Kidney (tissue), 22 donors: ENCODE results near the gene CTNNA2. TPM values are rescaled to one million over a fixed set of nuclear protein-coding genes. Genes with fewer than 3 reads are reported as not detected.

Experiments used
- DNase-seq, 5 donors: peaks; one replicate each; pipeline ENCODE4 v3.0.0-alpha.2; 2013 to 2020
- FAIRE-seq: peaks from 2 replicates; lab custom pipeline; 2012; peaks lifted over from hg19 to GRCh38; lab: Jason Lieb, UNC
- H3K27ac ChIP-seq, 2 donors: one replicate each; pipeline ENCODE4 v1.7.0; 2013; ENCODE audit warnings: low read depth in 2 of 2, low read length in 2 of 2, inconsistent platforms in 1 of 2
- H3K27me3 ChIP-seq: one replicate; pipeline ENCODE4 v1.7.1; 2013; ENCODE audit warnings: low read length, inconsistent platforms; ENCODE audit not compliant: control insufficient read depth, insufficient read depth
- H3K36me3 ChIP-seq, 3 donors: one replicate each; pipeline versions ENCODE4 v1.7.0 to v1.7.1; 2013; ENCODE audit warnings: low read length in 3 of 3, control low read depth in 1 of 3, inconsistent platforms in 1 of 3; ENCODE audit not compliant: insufficient read depth in 3 of 3, control insufficient read depth in 2 of 3
- H3K4me1 ChIP-seq, 3 donors: one replicate each; pipeline versions ENCODE4 v1.7.0 to v1.7.1; 2013; ENCODE audit warnings: low read length in 3 of 3, inconsistent platforms in 1 of 3, low read depth in 1 of 3; ENCODE audit not compliant: control insufficient read depth in 2 of 3, insufficient read depth in 2 of 3
- H3K4me3 ChIP-seq, 3 donors: one replicate each; pipeline versions ENCODE4 v1.7.0 to v1.8.1; 2013; ENCODE audit warnings: low read length in 3 of 3, control low read depth in 1 of 3, inconsistent platforms in 1 of 3
- H3K9ac ChIP-seq, 3 donors: one replicate each; pipeline versions ENCODE4 v1.7.0 to v1.7.1; 2013; ENCODE audit warnings: low read length in 3 of 3, control low read depth in 1 of 3, inconsistent platforms in 1 of 3
- H3K9me3 ChIP-seq, 3 donors: one replicate each; pipeline versions ENCODE4 v1.7.0 to v1.7.1; 2013; ENCODE audit warnings: low read length in 3 of 3, control low read depth in 1 of 3, inconsistent platforms in 1 of 3; ENCODE audit not compliant: control insufficient read depth in 2 of 3, insufficient read depth in 1 of 3
- intact Hi-C: fragments of 100-400 bp; cut with DNase I; formaldehyde crosslinking; loops from one replicate; pipeline ENCODE4 v1.11.1; 2022
- long read RNA-seq, 10 donors: library from polyadenylated mRNA in 1 of 10; unstranded in 1 of 10; transcript quantifications; one replicate each; pipeline ENCODE4 v2.0.0 and lab custom pipeline, GENCODE V29; 2021 to 2026
- polyA plus RNA-seq: library from polyadenylated mRNA; stranded (reverse); fragments of 350-450 nt; fragmentation: Illumina TruSeq; extraction: RNeasy Lipid Tissue Mini Kit (QIAGEN cat#74804); gene quantifications from one replicate; pipeline ENCODE4 v1.2.3, GENCODE V29; 2014; ENCODE audit warnings: low read depth, low replicate concordance; ENCODE audit not compliant: insufficient read depth
- total RNA-seq: library from RNA; stranded (reverse); fragmentation: NEBNext Ultra II Directional; extraction: Animal tissue kit (Norgen Biotek cat#: 25700); gene quantifications from one replicate; pipeline ENCODE4 v1.2.1, GENCODE V29; 2021
- TF ChIP-seq, protein P1 (sequence below): IDR thresholded peaks from 3 replicates; pipeline ENCODE4 v1.5.1; 2012; ENCODE audit warnings: mild to moderate bottlenecking, moderate library complexity, borderline replicate concordance; ENCODE audit not compliant: insufficient read depth; ENCODE audit errors: extremely low read depth
- donor health status: control.
- donor health status: control.
- donor health status: control.
- donor health status: control.
- donor health status: control.
- donor health status: DM: yes; HTN: yes; CAD: no.
- donor health status: Normal renal cell carcinoma (clear cell type).

The CTNNA2 gene
- not detected for total RNA-seq
- polyA plus RNA-seq, result 0.47 TPM
- long read RNA-seq, donor 1, result 0 reads
- long read RNA-seq, donor 2, partial matches to known transcripts, result 8 of 9 reads
- long read RNA-seq, donor 2, other reads (novel, unspliced or antisense), result 0 of 9 reads
- long read RNA-seq, donor 3, result 0 reads
- long read RNA-seq, donor 4, result 0 reads
- long read RNA-seq, donor 5, result 0 reads
- long read RNA-seq, donor 6, result 0 reads
- long read RNA-seq, donor 7, result 0 reads
- long read RNA-seq, donor 8, result 0 reads
- long read RNA-seq, donor 9, partial matches to known transcripts, result 0 of 1 reads
- long read RNA-seq, donor 9, other reads (novel, unspliced or antisense), result 0 of 1 reads
- long read RNA-seq, donor 10, result 0 reads

GRCh38 chr2:79512442-79513401 lies at the start of gene CTNNA2:
CTNNA2 (plus strand) TSS chr2:79513051.
- intact Hi-C loops, result no loop called here
- Histone ChIP-seq H3K4me3 (peak within 1 kb of the TSS in 2 of 3 donors; percentile 39 to 43), H3K27ac (no peak within 1 kb of the TSS), H3K9me3 (no peaks in the 10 kb centered on the region), H3K36me3 (no peaks in the 10 kb centered on the region), H3K27me3 (peaks cover 2% of the 10 kb centered on the region), H3K4me1 (no peaks in the 10 kb centered on the region), H3K9ac (no peak within 1 kb of the TSS)
- TF ChIP-seq, protein P1, sequence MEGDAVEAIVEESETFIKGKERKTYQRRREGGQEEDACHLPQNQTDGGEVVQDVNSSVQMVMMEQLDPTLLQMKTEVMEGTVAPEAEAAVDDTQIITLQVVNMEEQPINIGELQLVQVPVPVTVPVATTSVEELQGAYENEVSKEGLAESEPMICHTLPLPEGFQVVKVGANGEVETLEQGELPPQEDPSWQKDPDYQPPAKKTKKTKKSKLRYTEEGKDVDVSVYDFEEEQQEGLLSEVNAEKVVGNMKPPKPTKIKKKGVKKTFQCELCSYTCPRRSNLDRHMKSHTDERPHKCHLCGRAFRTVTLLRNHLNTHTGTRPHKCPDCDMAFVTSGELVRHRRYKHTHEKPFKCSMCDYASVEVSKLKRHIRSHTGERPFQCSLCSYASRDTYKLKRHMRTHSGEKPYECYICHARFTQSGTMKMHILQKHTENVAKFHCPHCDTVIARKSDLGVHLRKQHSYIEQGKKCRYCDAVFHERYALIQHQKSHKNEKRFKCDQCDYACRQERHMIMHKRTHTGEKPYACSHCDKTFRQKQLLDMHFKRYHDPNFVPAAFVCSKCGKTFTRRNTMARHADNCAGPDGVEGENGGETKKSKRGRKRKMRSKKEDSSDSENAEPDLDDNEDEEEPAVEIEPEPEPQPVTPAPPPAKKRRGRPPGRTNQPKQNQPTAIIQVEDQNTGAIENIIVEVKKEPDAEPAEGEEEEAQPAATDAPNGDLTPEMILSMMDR, result peak; percentile 39
- FAIRE-seq (no peak), DNase-seq (peak; percentile 75 to 92 (median 84))

- DNase-seq (no peak), FAIRE-seq (no peak)
- no peak overlapping the region for H3K4me3 ChIP-seq
- peaks cover 0 to 4% (median 0%) of the 10 kb centered on the region in 3 donors for H3K9me3 ChIP-seq
- H3K27me3 ChIP-seq, result no peaks in the 10 kb centered on the region
- no peak overlapping the region for H3K9ac ChIP-seq
- TF ChIP-seq, protein P1, result no peak
- no peaks in the 10 kb centered on the region for H3K36me3 ChIP-seq
- H3K27ac ChIP-seq, result no peak overlapping the region
- intact Hi-C loops, result no loop called here
- H3K4me1 ChIP-seq, result no peaks in the 10 kb centered on the region
Measured at GRCh38 chr2:79487399-79487798, 25.5 kb upstream of the CTNNA2 start.

GRCh38 chr2:79511320-79511951 lies 1.4 kb upstream of the CTNNA2 start:
- peaks cover 2% of the 10 kb centered on the region for H3K27me3 ChIP-seq
- FAIRE-seq, result no peak
- TF ChIP-seq, protein P1, result no peak

More at GRCh38 chr2:79511320-79511951, 1.4 kb upstream of the CTNNA2 start:
- Histone ChIP-seq H3K27ac (no peak overlapping the region), H3K36me3 (no peaks in the 10 kb centered on the region), H3K4me3 (no peak overlapping the region), H3K9me3 (no peaks in the 10 kb centered on the region), H3K4me1 (no peaks in the 10 kb centered on the region), H3K9ac (no peak overlapping the region)
- peak in 4 of 5 donors; percentile 72 to 95 (median 88) for DNase-seq
- intact Hi-C loops, result no loop called here
